Vagina (tissue), 2 donors: ENCODE results near the gene KRT2.

Source experiments
- CTCF ChIP-seq, 3 experiments: fragments of 450-650 bp in 2 of 3; fragments of 200-600 bp in 1 of 3; sonication (generic) in 1 of 3; IDR thresholded peaks; one replicate each; pipeline ENCODE4 v1.5.1; 2017 to 2019; ENCODE audit warnings: antibody characterized with exemption in 3 of 3, mild to moderate bottlenecking in 2 of 3, moderate library complexity in 2 of 3
- POLR2A ChIP-seq, 2 donors: fragments of 450-650 bp; IDR thresholded peaks; one replicate each; pipeline ENCODE4 v1.6.1; 2017; ENCODE audit warnings: antibody characterized with exemption in 2 of 2, mild to moderate bottlenecking in 2 of 2, moderate library complexity in 2 of 2
- POLR2AphosphoS5 ChIP-seq, 2 donors: sonication (generic); formaldehyde crosslinking; IDR thresholded peaks; one replicate each; pipeline ENCODE4 v1.9.0; 2017; ENCODE audit warnings: antibody characterized with exemption in 2 of 2, mild to moderate bottlenecking in 2 of 2, low read depth in 1 of 2; ENCODE audit not compliant: insufficient read depth in 1 of 2

GRCh38 chr12:52667509-52667908 is 15.5 kb upstream of the KRT2 start:
- TF ChIP-seq CTCF (IDR thresholded peaks at IDR 0.05) (no peak), POLR2A (IDR thresholded peaks at IDR 0.05) (no peak), POLR2AphosphoS5 (IDR thresholded peaks at IDR 0.05; ENCODE audit: insufficient read depth in 1 of 2, low read depth in 1 of 2) (no peak)
